ENCODE measurements around the gene EML2.

- no peak for TF ChIP-seq CTCF (IDR thresholded peaks at IDR 0.05)
- no peak for TF ChIP-seq POLR2AphosphoS5 (IDR thresholded peaks at IDR 0.05)
- TF ChIP-seq EP300 (IDR thresholded peaks at IDR 0.05) = no peak
- TF ChIP-seq POLR2A (IDR thresholded peaks at IDR 0.05) = no peak
Observed at GRCh38 chr19:45571457-45572220, 67.6 kb downstream of the EML2 start.
